ENCODE measurements around the gene TMPRSS15.

TMPRSS15 gene

DNA sequence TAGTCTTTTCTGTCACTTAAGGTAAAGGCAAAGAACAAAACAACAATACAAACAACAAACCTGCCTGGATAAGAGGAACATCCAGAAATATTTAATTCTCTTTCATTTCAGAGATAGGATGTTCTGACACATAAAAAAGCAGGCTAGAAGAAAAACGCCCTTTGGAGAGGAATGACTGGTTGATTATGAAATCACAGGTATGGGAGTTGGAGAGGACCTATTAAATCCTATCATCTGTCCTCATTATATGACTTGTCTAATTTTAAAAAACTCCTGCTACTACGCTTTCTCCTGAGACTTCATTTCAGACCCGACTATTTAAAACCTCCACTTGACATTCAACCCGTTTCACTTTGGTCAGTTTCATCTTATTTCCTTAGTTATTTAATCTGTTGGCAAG is 54.1 kb downstream of the TMPRSS15 start:
- DNase-seq (ENCODE audit: low spot score) = no peak

DNA sequence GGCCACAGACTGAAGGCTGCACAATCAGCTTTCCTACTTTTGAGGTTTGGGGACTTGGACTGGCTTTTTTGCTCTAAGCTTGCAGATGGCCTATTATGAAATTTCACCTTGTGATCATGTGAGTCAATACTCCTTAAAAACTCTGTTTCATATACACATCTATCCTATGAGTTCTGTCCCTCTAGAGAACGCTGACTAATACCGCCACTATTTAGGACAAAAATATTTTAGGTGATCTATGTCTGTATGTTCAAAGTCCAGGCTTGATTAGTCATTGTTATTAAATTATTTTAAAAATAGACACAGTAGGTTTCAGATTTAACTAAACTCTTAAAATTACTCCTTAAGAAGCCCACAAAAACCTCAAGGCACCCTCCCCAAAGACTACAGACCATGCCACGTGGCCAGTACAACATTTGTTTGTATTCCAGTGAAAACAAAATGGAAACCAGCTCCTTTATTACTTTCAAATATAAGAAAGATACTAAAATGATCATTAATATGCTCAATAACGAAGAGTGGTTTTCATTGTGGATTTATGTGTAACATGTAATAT is 63.1 kb downstream of the TMPRSS15 start:
- DNase-seq (ENCODE audit: low spot score) = peak; percentile 1

DNA sequence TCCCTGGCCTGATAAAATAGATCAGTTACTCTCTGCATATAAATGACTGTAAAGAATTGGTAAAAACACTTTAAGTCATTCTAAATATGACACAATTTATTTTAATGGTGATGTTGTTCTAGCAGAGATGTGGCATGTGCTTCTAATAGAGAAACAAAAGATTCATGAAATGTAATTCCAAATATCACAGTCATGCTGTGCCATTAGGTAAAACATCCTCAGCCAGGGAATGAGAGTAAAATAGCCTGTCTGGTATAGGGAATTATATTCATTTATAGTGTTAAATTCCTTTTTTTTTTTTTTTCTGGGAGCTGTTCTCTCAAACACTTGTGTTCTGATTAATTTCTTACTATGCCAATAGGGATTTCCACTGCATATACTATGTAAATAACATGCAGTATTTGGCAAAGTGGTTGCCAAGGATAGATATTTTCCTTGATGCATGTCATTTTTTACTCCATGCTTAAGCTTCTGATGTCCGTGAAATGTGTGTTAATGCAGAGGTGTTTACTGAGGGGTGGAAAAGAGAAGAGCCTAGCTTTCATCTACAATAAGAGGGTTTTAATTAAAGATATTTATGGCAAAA is 67.8 kb downstream of the TMPRSS15 start:
- DNase-seq (ENCODE audit: low spot score) = no peak

DNA sequence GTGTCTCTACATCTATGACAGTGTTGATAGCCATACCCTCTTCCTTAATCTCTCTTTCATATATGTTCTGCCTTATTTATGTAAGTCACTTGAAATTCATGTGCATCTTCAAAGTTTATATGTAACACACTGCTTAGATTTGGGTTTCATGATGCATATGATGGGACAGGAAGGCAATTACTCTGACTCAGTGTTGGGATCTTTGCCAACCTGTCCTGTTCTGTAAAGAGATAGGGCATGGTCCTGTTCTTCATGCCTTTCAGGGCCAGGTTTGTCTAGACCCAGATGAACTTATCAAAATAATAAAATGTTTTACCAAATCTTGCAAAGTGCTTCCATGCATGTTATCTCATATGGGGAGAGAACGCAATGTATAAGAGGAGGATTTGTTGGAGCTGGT is 69.5 kb downstream of the TMPRSS15 start:
- DNase-seq (ENCODE audit: low spot score) = peak; percentile 0

DNA sequence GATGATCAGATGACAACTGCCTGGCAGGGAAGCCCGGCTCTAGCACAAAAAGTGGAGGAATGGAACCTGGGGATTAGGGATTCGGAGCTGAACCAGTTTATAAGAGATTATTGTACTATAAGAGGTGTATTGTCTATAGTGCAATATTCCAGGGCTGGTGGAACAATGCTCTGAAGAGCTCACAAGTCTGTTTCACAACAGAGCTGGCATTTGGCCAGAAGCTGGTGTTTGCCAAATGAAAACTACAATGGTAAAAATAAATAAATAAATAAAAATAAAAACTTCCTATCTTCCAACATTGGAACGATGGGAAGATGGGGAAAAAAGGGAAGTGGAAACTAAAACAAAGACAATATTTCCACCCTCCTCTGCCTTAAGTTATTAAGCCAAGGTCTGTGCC is 85.4 kb downstream of the TMPRSS15 start:
- no peak for DNase-seq (ENCODE audit: low spot score)

DNA sequence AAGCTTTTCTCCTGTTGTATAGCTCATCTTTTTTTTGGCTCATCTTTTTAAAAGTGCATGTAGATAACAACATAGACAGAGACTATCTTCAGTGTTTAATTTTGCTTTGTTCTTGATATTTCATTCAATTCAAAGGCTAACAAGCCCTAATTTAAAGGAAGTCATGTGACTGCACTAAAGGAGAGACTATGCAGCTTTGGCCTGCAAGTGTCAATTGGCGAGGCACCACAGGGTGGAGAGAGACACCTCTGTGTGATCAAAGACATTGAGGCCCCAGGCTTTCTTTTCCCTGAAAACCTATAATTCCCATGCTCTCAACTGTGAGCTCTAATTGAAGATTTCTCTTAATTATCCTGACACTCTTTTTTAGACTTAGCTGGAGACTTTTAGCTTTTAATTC is 105.4 kb downstream of the TMPRSS15 start:
- DNase-seq (ENCODE audit: low spot score) = no peak

DNA sequence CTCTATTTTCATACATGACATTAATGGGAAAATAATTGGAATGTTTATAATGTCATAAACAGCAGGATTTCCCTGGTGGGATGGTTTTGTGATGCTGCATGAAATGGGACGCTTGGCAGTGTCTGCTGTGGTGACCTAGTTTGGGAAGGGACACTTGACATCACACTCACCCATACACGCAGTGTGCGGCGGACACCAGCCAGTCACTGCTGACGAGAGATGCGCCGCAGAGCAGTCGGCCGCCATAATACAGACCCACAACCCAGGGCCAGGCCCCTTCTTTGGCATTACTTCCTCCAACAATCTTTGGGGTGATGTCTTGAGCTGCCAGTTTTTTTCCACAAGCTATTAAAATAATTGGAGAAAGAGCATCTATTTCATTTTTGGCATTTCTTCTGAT is 109.5 kb downstream of the TMPRSS15 start:
- DNase-seq (ENCODE audit: low spot score) = no peak

DNA sequence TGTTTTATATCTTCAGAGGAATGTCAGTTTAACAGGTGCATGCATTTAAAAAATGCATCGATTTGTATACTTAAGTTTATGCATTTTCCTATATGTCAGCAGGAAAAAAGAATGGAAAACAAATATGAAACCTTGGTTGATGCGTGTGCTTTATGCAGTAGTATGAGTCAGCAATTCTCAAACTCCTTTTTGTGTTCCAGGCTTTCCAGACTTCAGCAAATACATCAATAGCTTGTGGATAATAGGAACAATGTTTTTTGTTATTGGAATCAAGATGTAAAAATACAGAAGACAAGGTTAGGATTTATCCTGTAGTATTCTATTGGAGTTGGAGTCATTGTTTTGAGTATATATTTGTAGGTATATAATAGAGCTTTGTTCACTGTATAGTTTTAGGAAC is 113.7 kb downstream of the TMPRSS15 start:
- no peak for DNase-seq (ENCODE audit: low spot score)

DNA sequence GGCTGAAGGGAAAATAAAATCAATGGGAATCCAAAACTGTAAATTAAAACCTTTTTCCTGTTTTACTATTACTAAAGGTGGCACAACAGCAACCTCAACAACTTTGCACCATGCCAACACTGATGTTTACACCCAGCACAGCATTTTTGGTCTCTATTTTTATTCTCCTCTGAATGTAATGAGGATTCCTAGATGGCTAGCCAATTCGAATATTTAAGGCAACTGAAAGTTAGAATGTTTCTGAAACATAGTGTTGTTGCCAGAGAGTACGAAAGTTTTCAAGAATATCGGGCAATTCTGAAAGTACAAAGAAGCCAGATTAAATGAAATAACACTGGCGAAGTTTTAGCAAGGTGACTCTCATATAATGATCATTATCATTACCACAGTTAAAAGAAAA is 118.2 kb downstream of the TMPRSS15 start:
- DNase-seq (ENCODE audit: low spot score) = no peak

DNA sequence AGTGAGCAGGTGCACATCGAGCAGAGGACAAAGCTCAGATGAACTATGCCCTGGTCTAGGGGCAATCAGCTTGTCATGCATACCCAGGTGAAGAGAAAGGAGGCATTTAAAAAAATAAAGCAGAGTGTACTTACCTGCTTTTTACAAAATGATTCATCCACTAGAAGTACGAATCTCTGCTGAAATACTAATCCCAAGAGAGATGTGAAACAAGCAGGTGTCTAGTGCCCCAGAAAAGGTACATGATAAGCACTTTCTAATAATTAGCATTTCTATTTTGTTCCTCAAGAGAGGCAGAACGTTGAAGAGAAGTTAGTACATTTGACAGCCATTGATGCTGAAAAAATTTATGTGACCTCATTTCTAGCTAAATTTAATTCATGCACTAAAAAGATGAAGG is 127.8 kb downstream of the TMPRSS15 start:
- DNase-seq (ENCODE audit: low spot score) = no peak

DNA sequence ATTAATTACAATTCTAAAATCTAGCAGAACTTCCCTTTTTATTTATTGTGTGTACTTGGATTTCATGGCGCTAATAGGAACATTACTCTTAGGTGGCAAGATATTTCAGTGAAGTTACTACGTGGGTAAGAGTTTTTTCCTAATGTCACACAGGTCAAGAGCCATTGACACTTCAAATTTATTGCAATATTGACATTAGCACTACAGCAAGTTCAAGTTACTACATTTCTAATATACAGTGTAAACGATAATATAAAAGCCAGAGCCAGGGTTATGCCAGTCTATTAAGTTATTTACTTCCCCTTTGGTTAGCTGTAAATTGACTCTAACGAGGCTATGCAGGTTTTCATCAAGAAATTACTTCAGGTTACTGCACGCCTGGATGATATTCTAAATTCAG is 129.2 kb downstream of the TMPRSS15 start:
- no peak for DNase-seq (ENCODE audit: low spot score)

DNA sequence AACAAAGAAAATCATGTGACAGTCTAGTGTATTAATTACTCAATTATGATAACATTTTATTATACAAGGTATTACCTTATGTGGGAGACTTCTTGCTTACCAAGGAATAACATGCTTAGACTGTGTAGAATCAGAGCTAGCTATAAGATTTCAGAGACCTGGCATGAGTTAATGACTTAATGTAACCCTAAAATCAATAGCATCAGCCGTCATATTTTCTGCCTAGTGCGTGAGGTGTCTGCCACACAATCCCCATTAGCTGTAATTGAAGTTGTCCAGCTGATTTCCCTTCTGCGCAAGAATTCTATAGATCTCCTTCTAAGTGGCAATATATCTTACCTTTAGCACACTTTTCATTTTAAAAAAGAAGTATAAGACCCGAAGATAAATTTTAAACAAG is 130.2 kb downstream of the TMPRSS15 start:
- no peak for DNase-seq (ENCODE audit: low spot score)

DNA sequence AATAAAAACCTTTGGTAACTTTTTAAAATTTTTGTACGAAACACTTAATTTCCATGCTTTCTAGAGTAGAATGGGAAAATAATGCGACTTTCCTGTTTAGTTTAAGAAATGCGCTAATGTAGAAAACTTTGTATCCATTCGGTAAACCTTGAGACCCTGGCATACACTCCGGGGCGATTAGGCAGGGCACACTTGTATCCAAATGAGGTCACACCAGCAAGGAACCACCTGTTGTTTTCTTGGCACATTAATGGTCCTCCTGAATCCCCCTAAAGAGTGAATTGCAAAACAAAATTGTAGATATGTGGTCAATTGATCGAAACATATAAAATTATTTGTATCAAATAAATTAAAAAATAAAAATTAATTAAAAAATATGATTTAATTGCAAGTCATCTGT is 133.7 kb downstream of the TMPRSS15 start:
- DNase-seq (ENCODE audit: low spot score) = no peak

DNA sequence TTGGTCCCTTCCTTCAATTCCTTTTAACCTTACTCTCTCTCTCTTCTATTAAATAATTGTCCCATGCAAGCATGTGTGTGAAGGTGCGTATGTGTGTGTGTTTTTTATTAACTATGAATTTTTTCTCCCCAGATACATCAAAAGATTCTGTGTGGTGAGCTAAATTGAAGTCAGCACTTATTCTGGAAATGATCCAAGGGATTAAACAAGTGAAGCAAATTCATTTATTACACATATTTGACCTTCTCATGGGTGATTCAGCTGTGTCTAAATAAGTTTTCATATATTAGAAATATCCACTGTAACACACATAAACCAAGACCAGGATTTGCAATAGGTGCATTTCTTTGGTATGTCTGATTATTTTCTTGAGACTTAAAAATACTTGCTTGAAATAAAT is 134.7 kb downstream of the TMPRSS15 start:
- no peak for DNase-seq (ENCODE audit: low spot score)

DNA sequence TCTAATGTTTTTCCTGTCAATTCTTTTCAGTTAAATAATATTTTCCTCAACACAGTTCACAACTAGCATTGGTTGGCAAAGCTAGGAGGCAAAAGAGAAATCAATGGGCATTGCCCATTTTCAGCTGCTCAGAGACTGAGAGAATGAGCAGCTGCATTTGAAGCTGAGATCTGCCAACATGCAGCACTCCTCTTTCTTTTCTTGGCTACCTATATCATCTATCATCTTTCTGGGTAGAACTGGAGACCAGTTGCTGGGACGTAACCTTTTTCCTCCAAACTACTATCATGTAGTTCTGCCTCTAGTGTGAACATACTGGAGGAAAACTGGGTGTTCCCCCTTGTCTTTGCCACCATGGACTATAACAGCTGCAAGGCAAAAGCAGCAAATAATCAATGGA is 136.1 kb downstream of the TMPRSS15 start:
- no peak for DNase-seq (ENCODE audit: low spot score)

DNA sequence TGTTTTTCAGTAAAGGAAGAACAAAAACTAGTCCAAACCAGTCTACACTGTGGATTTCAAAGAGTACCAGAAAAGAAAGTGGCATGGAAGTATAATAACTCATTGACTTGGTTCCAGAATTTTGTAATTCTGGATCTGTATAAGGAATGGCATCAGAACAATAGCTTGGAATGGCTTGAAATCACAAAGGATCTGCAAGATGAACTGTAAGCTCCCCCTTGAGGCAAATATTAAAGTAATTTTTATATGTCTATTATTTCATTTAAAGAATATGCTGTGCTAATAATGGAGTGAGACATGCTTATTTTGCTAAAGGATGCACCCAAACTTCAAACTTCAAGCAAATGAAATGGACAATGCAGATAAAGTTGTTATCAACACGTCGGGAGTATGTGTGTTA is 137.6 kb downstream of the TMPRSS15 start:
- no peak for DNase-seq (ENCODE audit: low spot score)

DNA sequence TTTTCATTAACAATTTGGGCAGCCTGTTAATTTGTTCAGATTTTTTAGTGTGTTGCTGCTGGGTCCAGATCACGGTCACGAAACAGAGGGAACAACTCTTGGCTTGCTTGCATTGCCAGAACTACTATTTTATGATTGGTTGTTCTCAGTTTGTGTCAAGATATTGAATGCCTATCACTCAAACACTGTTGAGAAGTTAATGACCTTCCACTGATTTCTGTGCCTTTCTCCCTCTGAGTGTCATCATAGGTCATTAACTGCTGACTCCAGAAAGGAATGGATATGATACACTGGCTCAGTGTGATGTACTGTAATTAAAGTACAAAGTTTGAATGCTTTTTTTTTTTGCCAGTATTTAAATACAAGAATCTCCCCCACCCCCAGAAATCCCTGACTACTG is 149.8 kb downstream of the TMPRSS15 start:
- DNase-seq (ENCODE audit: low spot score) = no peak

DNA sequence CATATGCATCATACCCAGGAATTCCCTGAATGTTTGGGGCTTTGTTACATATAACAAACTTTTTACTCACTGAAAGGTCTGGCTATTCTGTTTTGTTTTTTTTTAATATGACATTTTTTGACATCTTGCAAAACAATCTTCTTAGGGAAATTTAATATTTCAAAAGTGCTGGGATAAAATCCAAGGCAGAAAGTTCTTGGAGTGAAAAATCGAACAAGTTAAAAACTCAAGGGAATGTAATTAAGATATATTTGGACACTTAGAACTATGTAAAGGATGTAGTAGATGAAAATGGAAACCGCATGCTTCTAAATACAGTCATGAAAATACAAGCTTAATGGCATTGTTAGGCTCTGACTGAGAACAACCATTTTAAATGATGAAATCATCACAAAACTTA is 150.4 kb downstream of the TMPRSS15 start:
- DNase-seq (ENCODE audit: low spot score) = no peak

DNA sequence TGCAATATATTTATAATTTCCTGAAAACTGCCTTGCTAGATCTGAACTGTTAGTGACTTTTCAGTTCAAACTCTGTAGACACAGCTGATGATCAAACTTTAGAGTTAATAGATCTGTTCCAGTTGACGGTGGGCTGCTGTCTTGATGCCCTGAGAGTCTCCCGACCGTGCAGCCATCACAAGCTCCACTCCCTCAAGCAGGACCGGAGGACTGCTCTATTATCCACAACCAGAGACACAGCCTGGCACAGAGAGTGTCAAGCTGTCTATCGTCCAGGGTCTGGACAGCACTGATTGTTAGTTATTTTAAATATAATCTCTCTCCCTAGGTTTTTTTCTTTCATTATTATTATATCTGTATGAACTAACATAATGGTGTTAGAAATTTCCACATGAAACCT is 150.9 kb downstream of the TMPRSS15 start:
- DNase-seq (ENCODE audit: low spot score) = no peak

DNA sequence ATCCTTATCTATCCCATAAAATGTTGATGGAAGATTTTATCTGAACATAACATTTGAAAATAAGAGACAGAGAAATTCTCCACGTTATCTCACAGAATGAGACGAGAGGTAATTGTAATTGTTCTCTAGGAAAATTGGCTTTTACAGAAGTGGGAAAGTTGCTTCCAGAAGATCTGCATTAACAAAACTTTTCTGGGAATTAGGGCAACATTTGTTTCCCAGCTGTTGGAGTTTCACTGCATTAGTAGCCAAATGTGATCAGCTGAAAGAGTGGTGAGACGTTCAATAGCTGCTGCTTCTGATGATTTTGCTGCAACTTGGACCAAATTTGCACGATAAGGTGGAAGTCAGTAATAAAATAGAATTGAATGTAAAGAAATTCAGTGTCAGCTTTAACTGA is 151.3 kb downstream of the TMPRSS15 start:
- DNase-seq (ENCODE audit: low spot score) = no peak

DNA sequence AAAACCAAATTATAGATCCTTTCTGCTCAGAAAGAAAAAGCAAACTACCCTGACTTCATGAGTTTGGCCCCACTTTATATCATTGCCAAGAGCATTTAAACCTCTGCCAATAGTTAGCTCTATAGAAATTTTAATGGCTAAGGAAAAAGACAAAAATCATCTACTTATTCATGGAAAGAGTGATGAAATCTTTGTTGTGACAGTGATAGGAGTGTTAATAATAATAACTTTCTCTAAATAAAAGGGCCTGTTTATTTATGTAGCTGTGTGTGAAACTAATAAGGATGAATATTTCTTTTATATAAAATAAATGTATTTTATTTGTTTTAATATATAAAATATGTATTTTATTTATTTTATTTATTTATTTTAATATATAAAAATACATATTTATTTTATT is 152.5 kb downstream of the TMPRSS15 start:
- no peak for DNase-seq (ENCODE audit: low spot score)

DNA sequence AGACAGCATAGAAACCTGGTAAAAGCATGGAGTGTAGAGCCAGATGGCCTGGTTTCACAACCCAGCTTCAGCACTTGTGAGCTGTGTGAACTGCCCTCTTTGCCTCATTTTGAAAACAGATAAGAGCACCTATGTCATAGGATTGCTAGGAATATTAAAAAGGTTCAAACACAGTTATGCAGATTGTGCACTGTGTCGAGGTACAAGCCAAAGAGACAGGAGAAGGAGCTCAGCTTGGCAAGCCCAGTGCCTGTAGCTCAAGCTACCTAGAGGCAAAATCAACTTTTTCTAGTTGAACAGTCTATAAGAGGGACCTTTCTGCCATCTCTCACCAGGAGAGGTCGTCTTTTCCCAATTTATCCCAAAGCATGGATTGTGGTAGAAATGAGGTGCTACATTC is 153.9 kb downstream of the TMPRSS15 start:
- DNase-seq (ENCODE audit: low spot score) = peak; percentile 66

DNA sequence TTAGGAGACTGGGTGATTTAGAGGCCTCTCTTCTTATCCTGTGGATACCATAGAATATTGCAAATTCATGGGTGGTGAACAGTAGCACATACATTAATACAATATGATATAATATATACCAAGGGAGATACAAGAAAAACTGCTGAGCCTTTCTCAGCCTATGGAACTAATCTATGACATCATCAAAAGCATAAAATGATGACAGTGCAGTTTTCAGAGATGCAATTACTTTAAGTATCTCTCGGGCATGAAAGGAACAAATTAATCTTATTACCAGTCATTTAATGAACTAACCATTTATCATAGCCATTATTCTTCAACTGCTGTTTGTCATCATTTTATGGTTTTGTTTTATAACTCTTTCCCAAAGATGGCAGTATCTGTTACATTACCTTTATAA is 155.4 kb downstream of the TMPRSS15 start:
- no peak for DNase-seq (ENCODE audit: low spot score)

DNA sequence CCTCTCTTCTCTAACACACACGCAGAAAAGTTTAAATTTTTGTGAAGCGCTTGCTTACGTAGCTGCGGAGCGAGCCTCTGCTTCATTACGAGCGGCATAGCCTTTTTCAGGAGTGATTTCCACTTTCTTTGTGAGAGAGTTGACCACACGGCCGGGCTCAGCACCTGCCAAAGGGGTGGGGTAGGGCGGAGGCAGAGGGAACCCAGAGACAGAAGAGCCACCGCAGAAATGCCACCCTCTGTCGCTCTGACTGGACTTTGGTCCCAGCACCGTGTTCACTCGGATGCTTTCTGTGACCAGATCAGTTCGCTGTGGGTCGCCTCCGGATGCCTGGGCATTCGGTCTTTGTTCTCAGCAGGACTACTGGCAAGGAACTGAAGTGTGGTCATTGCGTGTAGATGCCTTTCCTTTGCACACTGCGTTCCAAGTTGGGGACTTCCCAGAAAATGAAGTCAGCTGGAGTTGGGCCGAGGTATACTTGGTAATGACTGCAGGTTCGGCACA is 158.1 kb downstream of the TMPRSS15 start:
- DNase-seq (ENCODE audit: low spot score) = no peak
